PC-3 (cell line): ENCODE measurements around the gene KDM3B. TPM values are rescaled to one million over a fixed set of nuclear protein-coding genes. Genes with fewer than 3 reads are reported as not detected.
A peak's percentile ranks its signal among the peaks of the same experiment; 100 is the strongest.

ENCODE experiments used
- ATAC-seq: fragments of 200-7000 bp; cut with Tn5 transposase; 2 replicates; pipeline ENCODE4 v1.9.1; 2020; ENCODE audit warnings: mild to moderate bottlenecking, moderate library complexity
- BruUV-seq: library from RNA; stranded (reverse); fragments of 400-500 nt; replicated peaks from 2 replicates; lab custom pipeline; 2021; lab: Mats Ljungman, UMichigan
- CTCF ChIA-PET: fragments of 300-600 bp; sonication (Branson Sonifier 250); formaldehyde crosslinking; loops from one replicate; lab custom pipeline; 2022; ENCODE audit warnings: antibody characterized with exemption; lab: Charles Lee
- POLR2A ChIA-PET: fragments of 300-600 bp; sonication (Branson Sonifier 250); formaldehyde crosslinking; loops from one replicate; lab custom pipeline; 2022; ENCODE audit warnings: antibody characterized with exemption; ENCODE audit not compliant: unreplicated experiment; lab: Charles Lee
- DNase-seq: peaks from one replicate; pipeline ENCODE4 v3.0.0-alpha.2; 2015
- H2AFZ ChIP-seq: fragments of 300-600 bp; sonication (generic); 2 replicates; pipeline ENCODE4 v1.6.0; 2016; ENCODE audit warnings: antibody characterized with exemption, low read length
- H3F3A ChIP-seq: fragments of 300-600 bp; sonication (generic); one replicate; pipeline ENCODE4 v1.6.0; 2017; ENCODE audit warnings: antibody characterized with exemption, low read length, control low read depth, mild to moderate bottlenecking; ENCODE audit not compliant: unreplicated experiment
- H3K27ac ChIP-seq: fragments of 300-600 bp; sonication (generic); 2 replicates; pipeline ENCODE4 v1.5.1; 2016; ENCODE audit warnings: mild to moderate bottlenecking, low read length
- H3K27me3 ChIP-seq: fragments of 300-600 bp; sonication (generic); 2 replicates; pipeline ENCODE4 v1.6.1; 2016; ENCODE audit warnings: low read length, mixed read lengths
- H3K36me3 ChIP-seq: fragments of 300-600 bp; sonication (generic); 2 replicates; pipeline ENCODE4 v1.6.1; 2016; ENCODE audit warnings: low read depth, mixed run types, low read length, mixed read lengths
- H3K4me1 ChIP-seq: fragments of 300-600 bp; sonication (generic); 2 replicates; pipeline ENCODE4 v1.5.1; 2016; ENCODE audit warnings: low read length; ENCODE audit not compliant: insufficient read depth
- H3K4me2 ChIP-seq: fragments of 300-600 bp; sonication (generic); 2 replicates; pipeline ENCODE4 v1.6.0; 2016; ENCODE audit warnings: low read length
- H3K4me3 ChIP-seq: fragments of 300-600 bp; sonication (generic); 2 replicates; pipeline ENCODE4 v1.5.1; 2016; ENCODE audit warnings: mild to moderate bottlenecking, low read length, mixed read lengths
- H3K79me2 ChIP-seq: fragments of 300-600 bp; sonication (generic); 2 replicates; pipeline ENCODE4 v1.6.1; 2017; ENCODE audit warnings: low read length, mixed read lengths
- H3K9ac ChIP-seq: fragments of 300-600 bp; sonication (generic); 2 replicates; pipeline ENCODE4 v1.6.0; 2016; ENCODE audit warnings: mild to moderate bottlenecking, low read length
- H3K9me2 ChIP-seq: fragments of 300-600 bp; sonication (generic); replicated peaks from 2 replicates; pipeline ENCODE4 v1.6.1; 2016; ENCODE audit warnings: mixed run types, low read length, mixed read lengths
- H3K9me3 ChIP-seq: fragments of 300-600 bp; sonication (generic); 2 replicates; pipeline ENCODE4 v1.6.1; 2016; ENCODE audit warnings: low read length, mixed read lengths
- H4K20me1 ChIP-seq: fragments of 300-600 bp; sonication (generic); 2 replicates; pipeline ENCODE4 v1.6.1; 2016; ENCODE audit warnings: low read length, mixed read lengths
- EZH2 ChIP-seq: fragments of 300-600 bp; sonication (generic); IDR thresholded peaks from one replicate; pipeline ENCODE4 v1.6.1; 2017; ENCODE audit warnings: antibody characterized with exemption, mild to moderate bottlenecking, low read length; ENCODE audit not compliant: unreplicated experiment
- EZH2phosphoT487 ChIP-seq: fragments of 300-600 bp; sonication (generic); IDR thresholded peaks from 2 replicates; pipeline ENCODE4 v1.6.1; 2018; ENCODE audit warnings: mild to moderate bottlenecking, antibody characterized with exemption, low read length, borderline replicate concordance
- intact Hi-C: fragments of 100-400 bp; cut with micrococcal nuclease; formaldehyde crosslinking; loops from 2 replicates; pipeline ENCODE4 v1.9.0; 2023
- total RNA-seq: library from RNA; depleted of rRNA; stranded (reverse); fragments of >200 nt; gene quantifications from 2 replicates; pipeline ENCODE4 v1.2.3, GENCODE V29; 2014
- TF ChIP-seq, protein P1 (sequence below): fragments of 300-600 bp; sonication (generic); conservative IDR thresholded peaks from 2 replicates; pipeline ENCODE4 v1.5.1; 2017; ENCODE audit warnings: antibody characterized with exemption, low read depth, mild to moderate bottlenecking, low read length

The KDM3B gene
- total RNA-seq, 1 experiment from 2014 or later = 21.7 TPM

DNA sequence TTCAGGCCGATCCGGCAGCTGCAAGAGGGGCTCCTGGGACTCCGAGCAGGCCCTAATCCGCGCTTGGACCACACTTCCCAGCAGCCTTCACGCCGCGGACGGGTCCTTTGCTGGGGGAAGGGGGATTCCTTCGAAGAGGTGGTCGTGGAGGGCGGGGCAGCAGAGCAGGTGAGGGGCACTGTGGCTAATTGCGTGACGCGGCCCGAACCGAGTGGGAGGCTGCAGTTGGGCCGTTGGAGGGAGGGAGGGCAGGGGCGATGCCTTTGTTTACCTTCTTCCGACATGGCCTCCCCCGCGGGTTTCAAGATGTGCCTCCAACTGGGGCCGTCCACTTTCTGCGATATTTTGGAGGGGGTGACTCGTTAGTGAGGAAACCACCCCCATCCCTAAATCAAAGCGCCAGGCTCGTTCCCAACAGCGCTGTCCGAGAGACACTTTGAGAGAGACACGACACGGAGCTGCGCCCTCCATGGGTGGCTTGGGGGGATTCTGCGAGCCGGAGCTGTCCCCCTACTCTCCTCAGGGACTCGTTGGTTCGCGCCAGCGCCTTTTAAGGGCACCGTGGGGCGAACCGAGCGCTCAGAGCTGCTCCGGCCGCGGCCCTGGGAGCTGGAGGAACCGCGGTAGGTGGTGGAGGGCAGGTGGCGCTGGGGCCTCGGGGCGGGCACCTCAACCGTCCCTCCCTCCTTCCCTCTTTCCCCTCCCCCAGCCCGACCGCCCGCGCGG lies 14.6 kb upstream of the KDM3B start, which contains the start of gene FAM53C:
Gene FAM53C (plus strand): TSS at position 582 of the 726 bp plus-strand sequence. CDS start 3,070 bp downstream, outside the sequence.
- ATAC-seq (peak; percentile 90), DNase-seq (peak; percentile 82)
- intact Hi-C loops = no loop called here
- peaks cover 9% of the 10 kb centered on the region; the same call in 1 of the 2 replicates for H3K4me1 ChIP-seq
- peak within 1 kb of the TSS; percentile 98 for H3K4me3 ChIP-seq
- no peaks in the 10 kb centered on the region for H3K27me3 ChIP-seq
- H3K4me2 ChIP-seq = peak within 1 kb of the TSS; percentile 99
- H3K36me3 ChIP-seq = 0 out of 2 replicates have a peak, but pooled peaks cover 4% of the 10 kb centered on the region
- H3K9ac ChIP-seq = peak within 1 kb of the TSS; percentile 87
- ChIA-PET POLR2A (no interaction called here), CTCF (interaction anchor here (0.5 to 1.0 kb wide), 2 partner anchors 14 to 34 kb away, joined by 4 to 7 read pairs; partner anchors contain the start of gene KDM3B)
- H3K79me2 ChIP-seq = peaks cover 39% of the 10 kb centered on the region
- no peak for TF ChIP-seq EZH2phosphoT487
- TF ChIP-seq, protein P1, sequence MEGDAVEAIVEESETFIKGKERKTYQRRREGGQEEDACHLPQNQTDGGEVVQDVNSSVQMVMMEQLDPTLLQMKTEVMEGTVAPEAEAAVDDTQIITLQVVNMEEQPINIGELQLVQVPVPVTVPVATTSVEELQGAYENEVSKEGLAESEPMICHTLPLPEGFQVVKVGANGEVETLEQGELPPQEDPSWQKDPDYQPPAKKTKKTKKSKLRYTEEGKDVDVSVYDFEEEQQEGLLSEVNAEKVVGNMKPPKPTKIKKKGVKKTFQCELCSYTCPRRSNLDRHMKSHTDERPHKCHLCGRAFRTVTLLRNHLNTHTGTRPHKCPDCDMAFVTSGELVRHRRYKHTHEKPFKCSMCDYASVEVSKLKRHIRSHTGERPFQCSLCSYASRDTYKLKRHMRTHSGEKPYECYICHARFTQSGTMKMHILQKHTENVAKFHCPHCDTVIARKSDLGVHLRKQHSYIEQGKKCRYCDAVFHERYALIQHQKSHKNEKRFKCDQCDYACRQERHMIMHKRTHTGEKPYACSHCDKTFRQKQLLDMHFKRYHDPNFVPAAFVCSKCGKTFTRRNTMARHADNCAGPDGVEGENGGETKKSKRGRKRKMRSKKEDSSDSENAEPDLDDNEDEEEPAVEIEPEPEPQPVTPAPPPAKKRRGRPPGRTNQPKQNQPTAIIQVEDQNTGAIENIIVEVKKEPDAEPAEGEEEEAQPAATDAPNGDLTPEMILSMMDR = no peak
- TF ChIP-seq EZH2 = no peak
- H2AFZ ChIP-seq = peak within 1 kb of the TSS; percentile 88
- H3K9me2 ChIP-seq = no peaks in the 10 kb centered on the region
- BruUV-seq = no TSS peak
- H3K27ac ChIP-seq = peak within 1 kb of the TSS; percentile 49
- 0 out of 2 replicates have a peak, but pooled peaks cover 9% of the 10 kb centered on the region for H4K20me1 ChIP-seq
- no peaks in the 10 kb centered on the region for H3F3A ChIP-seq
- H3K9me3 ChIP-seq = no peaks in the 10 kb centered on the region

DNA sequence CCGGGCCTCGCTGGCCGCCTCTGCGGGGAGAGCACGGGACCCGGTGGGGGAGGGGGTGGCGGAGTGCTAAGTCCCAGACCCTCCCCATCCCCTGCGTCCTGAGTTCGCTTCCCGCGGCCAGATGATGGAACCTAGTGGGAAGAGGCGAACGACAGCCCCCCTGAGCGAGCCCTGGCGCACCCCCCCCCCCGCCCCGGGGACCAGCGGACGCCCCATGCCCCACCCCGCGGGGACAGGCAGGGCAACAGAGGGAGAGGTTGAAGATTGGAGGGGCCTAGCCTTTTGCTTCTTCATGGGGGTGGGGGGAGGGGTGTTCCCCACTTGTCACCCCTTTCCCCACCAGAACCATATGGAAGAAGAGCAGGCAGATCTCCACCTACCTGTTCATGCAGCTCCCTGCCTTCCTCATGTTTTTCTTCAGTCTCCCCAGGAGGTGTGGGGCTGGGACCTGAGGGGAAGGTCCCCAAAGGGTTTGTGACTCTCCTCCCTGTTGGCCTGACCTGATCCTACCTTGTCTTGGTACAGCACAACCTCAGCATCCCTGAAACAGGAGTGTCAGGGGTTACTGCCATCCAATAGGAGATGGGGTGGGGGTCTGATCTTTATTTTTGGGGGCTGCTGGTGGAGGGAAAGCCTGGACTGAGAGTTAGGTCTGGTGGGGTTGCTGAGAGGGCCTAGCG lies 13.9 kb upstream of the KDM3B start:
- no TSS peak for BruUV-seq
- no peaks in the 10 kb centered on the region for H3K9me2 ChIP-seq
- no peaks in the 10 kb centered on the region for H3K9me3 ChIP-seq
- ATAC-seq = peak; percentile 4; the same call in 1 of the 2 replicates
- peak overlapping the region; percentile 87 for H3K9ac ChIP-seq
- peak overlapping the region; percentile 98 for H3K4me3 ChIP-seq
- no peaks in the 10 kb centered on the region for H3K27me3 ChIP-seq
- intact Hi-C loops = no loop called here
- ChIA-PET CTCF (interaction anchor here (0.5 to 1.4 kb wide), 3 partner anchors 14 to 101 kb away, joined by 3 to 8 read pairs (median 4); partner anchors contain the start of genes KDM3B and REEP2), POLR2A (no interaction called here)
- TF ChIP-seq, protein P1 = no peak
- TF ChIP-seq EZH2phosphoT487 (no peak), EZH2 (no peak)
- H3K27ac ChIP-seq = no peak overlapping the region
- H3K4me1 ChIP-seq = peaks cover 9% of the 10 kb centered on the region; the same call in 1 of the 2 replicates
- H3K79me2 ChIP-seq = peaks cover 39% of the 10 kb centered on the region
- 0 out of 2 replicates have a peak, but pooled peaks cover 4% of the 10 kb centered on the region for H3K36me3 ChIP-seq
- no peaks in the 10 kb centered on the region for H3F3A ChIP-seq
- H2AFZ ChIP-seq = no peak overlapping the region
- H3K4me2 ChIP-seq = peak overlapping the region; percentile 99
- DNase-seq = no peak
- H4K20me1 ChIP-seq = 0 out of 2 replicates have a peak, but pooled peaks cover 9% of the 10 kb centered on the region
